Activated CD8-positive, alpha-beta T cell treated with anti-CD3 and anti-CD28 coated beads for 36 hours (primary cell): ENCODE results near the gene SNX10. TPM values are rescaled to one million over a fixed set of nuclear protein-coding genes. Genes with fewer than 3 reads are reported as not detected.

Source experiments
- ATAC-seq: fragments of 200-7000 bp; cut with Tn5 transposase; one replicate; pipeline ENCODE4 v1.10.0; 2021; ENCODE audit warnings: mild to moderate bottlenecking, moderate library complexity
- CTCF ChIA-PET: fragments of 350-600 bp; sonication (Branson Sonifier 250); formaldehyde crosslinking; loops from one replicate; lab custom pipeline; 2021; ENCODE audit warnings: antibody characterized with exemption; lab: Charles Lee
- POLR2A ChIA-PET: fragments of 350-600 bp; sonication (Branson Sonifier 250); formaldehyde crosslinking; loops from one replicate; lab custom pipeline; 2021; ENCODE audit warnings: antibody characterized with exemption; lab: Charles Lee
- DNase-seq: peaks from one replicate; pipeline ENCODE4 v3.0.0-alpha.2; 2020
- H3K27ac Mint-ChIP-seq: one replicate; pipeline ENCODE4 v1.8.0; 2021; ENCODE audit warnings: mild to moderate bottlenecking, mixed read lengths
- H3K27me3 Mint-ChIP-seq: one replicate; pipeline ENCODE4 v1.8.0; 2021; ENCODE audit warnings: mixed read lengths
- H3K36me3 Mint-ChIP-seq: one replicate; pipeline ENCODE4 v1.8.0; 2021; ENCODE audit warnings: low read depth, mixed read lengths
- H3K4me1 Mint-ChIP-seq: one replicate; pipeline ENCODE4 v1.8.0; 2021; ENCODE audit warnings: low read depth, mixed read lengths
- H3K4me3 Mint-ChIP-seq: one replicate; pipeline ENCODE4 v1.8.0; 2021; ENCODE audit warnings: mild to moderate bottlenecking, moderate library complexity, mixed read lengths
- H3K9me3 Mint-ChIP-seq: one replicate; pipeline ENCODE4 v1.8.0; 2021; ENCODE audit warnings: mixed read lengths
- CTCF ChIP-seq: fragments of 200-600 bp; IDR thresholded peaks from one replicate; pipeline ENCODE4 v1.8.0; 2022; ENCODE audit warnings: antibody characterized with exemption, mild to moderate bottlenecking
- intact Hi-C: fragments of 100-400 bp; cut with micrococcal nuclease; formaldehyde crosslinking; loops from one replicate; pipeline ENCODE4 v1.10.0; 2022
- total RNA-seq, 2 experiments: library from RNA; stranded (reverse); gene quantifications; one replicate each; pipeline ENCODE4 v1.2.3, GENCODE V29; 2021

Gene SNX10
- total RNA-seq, 2 experiments from 2014 or later, result 47.8 to 51.1 TPM

- Mint-ChIP-seq H3K4me3 (no peak overlapping the region), H3K36me3 (no peaks in the 10 kb centered on the region), H3K9me3 (no peaks in the 10 kb centered on the region), H3K27ac (no peak overlapping the region), H3K4me1 (no peaks in the 10 kb centered on the region), H3K27me3 (peaks cover 15% of the 10 kb centered on the region)
- ATAC-seq (no peak), DNase-seq (no peak)
- intact Hi-C loops, result no loop called here
- no peak for TF ChIP-seq CTCF
- ChIA-PET POLR2A (no interaction called here), CTCF (interaction anchor here (1.3 kb wide), 1 partner anchor 325 kb away, joined by 3 read pairs; no protein-coding TSS in a partner anchor)
These were observed 124.3 kb downstream of the SNX10 start for GRCh38 chr7:26416004-26416403.

GRCh38 chr7:26417911-26418413 lies 126.3 kb downstream of the SNX10 start:
- ATAC-seq, result no peak
- Mint-ChIP-seq H3K4me1 (no peaks in the 10 kb centered on the region), H3K9me3 (no peaks in the 10 kb centered on the region), H3K4me3 (no peak overlapping the region), H3K27ac (no peak overlapping the region), H3K27me3 (peaks cover 18% of the 10 kb centered on the region), H3K36me3 (no peaks in the 10 kb centered on the region)
- ChIA-PET CTCF (no interaction called here), POLR2A (no interaction called here)
- no peak for DNase-seq
- intact Hi-C loops, result no loop called here
- no peak for TF ChIP-seq CTCF

GRCh38 chr7:26419198-26419597 lies 127.5 kb downstream of the SNX10 start:
- no peaks in the 10 kb centered on the region for H3K36me3 Mint-ChIP-seq
- DNase-seq (no peak), ATAC-seq (no peak)
- no peaks in the 10 kb centered on the region for H3K4me1 Mint-ChIP-seq
- no peak overlapping the region for H3K4me3 Mint-ChIP-seq
- intact Hi-C loops, result no loop called here
- H3K27ac Mint-ChIP-seq, result no peak overlapping the region
- TF ChIP-seq CTCF, result no peak
- no peaks in the 10 kb centered on the region for H3K9me3 Mint-ChIP-seq
- ChIA-PET CTCF (no interaction called here), POLR2A (no interaction called here)
- peaks cover 16% of the 10 kb centered on the region for H3K27me3 Mint-ChIP-seq

DNA sequence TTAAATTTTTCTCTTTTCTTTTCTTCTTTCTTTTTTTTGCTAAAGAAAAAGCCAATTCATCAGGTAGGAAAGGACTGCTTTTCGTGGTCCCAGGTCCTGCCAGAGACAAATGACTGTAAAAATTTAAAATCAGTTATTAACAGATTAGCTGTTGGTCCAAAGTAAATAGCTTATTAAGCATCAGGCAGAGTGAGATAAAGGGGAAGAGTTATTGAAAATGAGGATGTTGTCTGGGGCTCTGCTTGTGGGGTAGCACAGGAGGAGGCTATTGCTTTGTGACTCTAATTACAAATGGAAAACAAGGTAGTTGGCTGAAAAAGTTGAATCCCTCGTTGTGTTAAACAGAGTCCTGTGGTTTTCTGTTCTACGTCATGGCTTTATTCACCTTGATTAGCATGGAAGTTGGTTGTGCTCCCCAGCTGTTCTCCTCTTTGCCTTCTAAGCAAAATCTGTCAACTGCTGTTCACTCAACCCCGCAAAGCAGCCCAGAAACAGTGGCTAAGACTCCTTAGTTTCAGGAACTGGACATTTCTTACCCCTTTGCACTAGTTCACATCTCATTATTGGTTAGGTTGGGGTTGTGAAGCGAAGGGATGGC lies 128.9 kb downstream of the SNX10 start:
- intact Hi-C loops, result no loop called here
- Mint-ChIP-seq H3K9me3 (no peaks in the 10 kb centered on the region), H3K36me3 (no peaks in the 10 kb centered on the region), H3K4me1 (no peaks in the 10 kb centered on the region), H3K27ac (no peak overlapping the region), H3K4me3 (no peak overlapping the region), H3K27me3 (peaks cover 16% of the 10 kb centered on the region)
- ChIA-PET CTCF (no interaction called here), POLR2A (interaction anchor here (0.6 to 0.8 kb wide), 2 partner anchors 67 to 125 kb away, joined by 4 to 5 read pairs; no protein-coding TSS in a partner anchor)
- no peak for TF ChIP-seq CTCF
- no peak for ATAC-seq
- no peak for DNase-seq

- intact Hi-C loops, result no loop called here
- Mint-ChIP-seq H3K27ac (no peak overlapping the region), H3K9me3 (no peaks in the 10 kb centered on the region), H3K4me3 (no peak overlapping the region), H3K36me3 (no peaks in the 10 kb centered on the region), H3K4me1 (no peaks in the 10 kb centered on the region), H3K27me3 (peaks cover 17% of the 10 kb centered on the region)
- ATAC-seq (no peak), DNase-seq (no peak)
- POLR2A ChIA-PET, result no interaction called here
- CTCF ChIA-PET, result no interaction called here
- TF ChIP-seq CTCF, result no peak
These were observed 131.1 kb downstream of the SNX10 start for GRCh38 chr7:26422761-26423160.
